B cell (primary cell): ENCODE measurements around the gene PELI2. TPM values are rescaled to one million over a fixed set of nuclear protein-coding genes. Genes with fewer than 3 reads are reported as not detected.

ENCODE experiments used
- ATAC-seq: fragments of 200-7000 bp; cut with Tn5 transposase; one replicate; pipeline ENCODE4 v1.10.0; 2021; ENCODE audit warnings: low read depth, mild to moderate bottlenecking, moderate number of reproducible peaks, moderate library complexity
- CTCF ChIA-PET: fragments of 350-600 bp; sonication (Branson Sonifier 250); formaldehyde crosslinking; loops from one replicate; lab custom pipeline; 2021; ENCODE audit warnings: antibody characterized with exemption, inconsistent platforms; lab: Charles Lee
- POLR2A ChIA-PET: fragments of 350-600 bp; sonication (Branson Sonifier 250); formaldehyde crosslinking; loops from one replicate; lab custom pipeline; 2021; ENCODE audit warnings: antibody characterized with exemption; lab: Charles Lee
- DNase-seq: peaks from one replicate; pipeline ENCODE4 v3.0.0; 2013
- H2AFZ ChIP-seq: 2 replicates; pipeline ENCODE4 v1.6.1; 2012; ENCODE audit warnings: mild to moderate bottlenecking, low read depth, low read length; ENCODE audit not compliant: insufficient read depth, poor library complexity, severe bottlenecking
- H3K27ac ChIP-seq, 2 donors: 1 replicate in 1 of 2; 2 replicates in 1 of 2; pipeline ENCODE4 v1.5.1; 2012 to 2013; ENCODE audit warnings: low read length in 2 of 2, mild to moderate bottlenecking in 2 of 2, moderate library complexity in 1 of 2
- H3K27me3 ChIP-seq, 4 experiments: fragments of 200-600 bp in 1 of 4; sonication (generic) in 1 of 4; replicated peaks in 1 of 4; 1 replicate in 2 of 4; 2 replicates in 2 of 4; pipeline versions ENCODE4 v1.6.1 to v1.7.0; 2013 to 2016; ENCODE audit warnings: low read length in 3 of 4, mild to moderate bottlenecking in 2 of 4, mixed read lengths in 1 of 4, moderate library complexity in 1 of 4; ENCODE audit not compliant: insufficient read depth in 4 of 4, control insufficient read depth in 3 of 4; ENCODE audit errors: control extremely low read depth in 1 of 4
- H3K36me3 ChIP-seq, 2 experiments: replicated peaks in 1 of 2; 1 replicate in 1 of 2; 2 replicates in 1 of 2; pipeline versions ENCODE4 v1.6.1 to v1.7.1; 2013; ENCODE audit warnings: low read length in 1 of 2; ENCODE audit not compliant: insufficient read depth in 2 of 2, control insufficient read depth in 1 of 2; ENCODE audit errors: control extremely low read depth in 1 of 2, extremely low read depth in 1 of 2
- H3K4me1 ChIP-seq, 2 donors: fragments of 200-600 bp in 1 of 2; sonication (generic) in 1 of 2; 1 replicate in 1 of 2; 2 replicates in 1 of 2; pipeline versions ENCODE4 v1.5.1 to v1.6.1; 2013 to 2017; ENCODE audit warnings: low read length in 2 of 2; ENCODE audit not compliant: control insufficient read depth in 2 of 2, insufficient read depth in 2 of 2
- H3K4me2 ChIP-seq: replicated peaks from 2 replicates; pipeline ENCODE3; 2012; ENCODE audit warnings: mild to moderate bottlenecking, low read depth, low read length; ENCODE audit not compliant: poor library complexity, severe bottlenecking
- H3K4me3 ChIP-seq, 5 experiments: fragments of 200-600 bp in 1 of 5; sonication (generic) in 1 of 5; 1 replicate in 3 of 5; 2 replicates in 2 of 5; pipeline versions ENCODE4 v1.5.1 to v1.7.0; 2011 to 2016; ENCODE audit warnings: low read length in 4 of 5, mild to moderate bottlenecking in 4 of 5, low read depth in 2 of 5, control low read depth in 1 of 5, moderate library complexity in 1 of 5; ENCODE audit not compliant: insufficient read depth in 1 of 5; ENCODE audit errors: control extremely low read depth in 1 of 5, extremely low read depth in 1 of 5
- H3K79me2 ChIP-seq: fragments of 200-600 bp; sonication (generic); one replicate; pipeline ENCODE4 v1.6.0; 2016; ENCODE audit warnings: low read length; ENCODE audit not compliant: control insufficient read depth, insufficient read depth
- H3K9ac ChIP-seq: fragments of 200-600 bp; sonication (generic); 2 replicates; pipeline ENCODE4 v1.6.1; 2017; ENCODE audit warnings: mild to moderate bottlenecking, low read length, moderate library complexity
- H3K9me3 ChIP-seq, 3 donors: one replicate each; pipeline versions ENCODE4 v1.6.1 to v1.7.1; 2013; ENCODE audit warnings: low read length in 2 of 3; ENCODE audit not compliant: control insufficient read depth in 2 of 3, insufficient read depth in 1 of 3; ENCODE audit errors: control extremely low read depth in 1 of 3
- H4K20me1 ChIP-seq: 2 replicates; pipeline ENCODE4 v1.6.0; 2012; ENCODE audit warnings: mild to moderate bottlenecking, low read length; ENCODE audit not compliant: insufficient read depth, control insufficient read depth, poor library complexity, severe bottlenecking
- H3K27ac Mint-ChIP-seq: one replicate; pipeline ENCODE4 v1.8.0; 2021; ENCODE audit warnings: mixed read lengths
- H3K27me3 Mint-ChIP-seq: one replicate; pipeline ENCODE4 v1.8.0; 2021; ENCODE audit warnings: mixed read lengths
- H3K4me1 Mint-ChIP-seq: one replicate; pipeline ENCODE4 v1.8.0; 2021; ENCODE audit warnings: mixed read lengths
- H3K4me3 Mint-ChIP-seq: one replicate; pipeline ENCODE4 v1.8.0; 2021; ENCODE audit warnings: mixed read lengths
- H3K9me3 Mint-ChIP-seq: one replicate; pipeline ENCODE4 v1.8.0; 2022; ENCODE audit warnings: mixed read lengths; ENCODE audit not compliant: insufficient read depth
- EZH2 ChIP-seq: IDR thresholded peaks from 2 replicates; pipeline ENCODE4 v1.6.1; 2012; ENCODE audit warnings: borderline replicate concordance, low read depth, mild to moderate bottlenecking, moderate library complexity, low read length; ENCODE audit not compliant: insufficient read depth, poor library complexity, severe bottlenecking
- WGBS: methylation state at CpG from one replicate; pipeline ENCODE4 v1.1.5; 2013; ENCODE audit warnings: missing lambda C conversion rate; ENCODE audit not compliant: insufficient coverage; 5-methylcytosine and 5-hydroxymethylcytosine counted together
- intact Hi-C: fragments of 100-400 bp; cut with micrococcal nuclease; formaldehyde crosslinking; loops from one replicate; pipeline ENCODE4 v1.10.0; 2022
- polyA plus RNA-seq: library from polyadenylated mRNA; depleted of rRNA; stranded (reverse); fragments of >200 nt; gene quantifications from 2 replicates; pipeline ENCODE4 v1.2.3, GENCODE V29; 2012
- total RNA-seq, 2 donors: library from RNA; stranded (reverse); fragments of 120-200 nt in 1 of 2; gene quantifications; 1 replicate in 1 of 2; 2 replicates in 1 of 2; pipeline versions ENCODE4 v1.2.3 to v1.2.4, GENCODE V29; 2013 to 2022
- TF ChIP-seq, protein P1 (sequence below): fragments of 200-600 bp; IDR thresholded peaks from one replicate; pipeline ENCODE4 v1.8.0; 2022; ENCODE audit warnings: antibody characterized with exemption, mild to moderate bottlenecking

The PELI2 gene
- total and polyA plus RNA-seq, 2 donors (not counting 1 experiment from before 2014, with no cell fraction given) = 5.7 to 13.4 TPM

DNA sequence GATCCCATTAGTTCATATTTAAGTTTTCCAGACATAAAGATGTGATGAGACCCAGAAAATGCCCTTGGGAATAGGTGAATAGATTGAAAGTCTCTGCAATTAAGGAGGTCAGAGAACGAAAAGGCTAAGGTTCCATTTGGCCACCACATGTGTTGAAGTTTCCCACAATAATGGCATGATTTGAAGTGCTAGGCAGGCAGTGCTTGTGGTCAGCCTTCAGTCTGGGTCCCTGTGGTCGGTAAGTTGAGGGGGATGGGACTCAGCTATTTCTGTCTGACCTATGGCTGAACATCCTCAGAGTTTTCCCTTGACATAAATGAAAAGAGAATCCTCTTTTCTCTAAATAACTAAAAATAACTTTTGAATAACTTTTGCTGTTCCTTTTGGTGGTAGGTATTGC lies 92.4 kb downstream of the PELI2 start:
- intact Hi-C loops = no loop called here
- H3K4me3 ChIP-seq = no peak overlapping the region
- no peak overlapping the region for H3K4me2 ChIP-seq
- no peak overlapping the region for H3K27ac Mint-ChIP-seq
- no peaks in the 10 kb centered on the region for H3K27me3 ChIP-seq
- H3K27ac ChIP-seq = no peak overlapping the region
- no peak overlapping the region for H2AFZ ChIP-seq
- ChIA-PET POLR2A (no interaction called here), CTCF (no interaction called here)
- no peak for DNase-seq
- peaks cover 8% of the 10 kb centered on the region for H3K27me3 Mint-ChIP-seq
- no peak overlapping the region for H3K4me3 Mint-ChIP-seq
- peaks cover 9% of the 10 kb centered on the region for H3K4me1 Mint-ChIP-seq
- H3K79me2 ChIP-seq = peaks cover 14% of the 10 kb centered on the region
- H3K36me3 ChIP-seq = no peaks in the 10 kb centered on the region
- WGBS = 88% methylated on average over 1 of the region's 2 CpGs
- H4K20me1 ChIP-seq = peaks cover 6% of the 10 kb centered on the region
- H3K4me1 ChIP-seq = peaks cover 0 to 2% of the 10 kb centered on the region in 2 donors
- no peak for ATAC-seq
- H3K9ac ChIP-seq = no peak overlapping the region
- no peaks in the 10 kb centered on the region for H3K9me3 Mint-ChIP-seq
- TF ChIP-seq, protein P1, sequence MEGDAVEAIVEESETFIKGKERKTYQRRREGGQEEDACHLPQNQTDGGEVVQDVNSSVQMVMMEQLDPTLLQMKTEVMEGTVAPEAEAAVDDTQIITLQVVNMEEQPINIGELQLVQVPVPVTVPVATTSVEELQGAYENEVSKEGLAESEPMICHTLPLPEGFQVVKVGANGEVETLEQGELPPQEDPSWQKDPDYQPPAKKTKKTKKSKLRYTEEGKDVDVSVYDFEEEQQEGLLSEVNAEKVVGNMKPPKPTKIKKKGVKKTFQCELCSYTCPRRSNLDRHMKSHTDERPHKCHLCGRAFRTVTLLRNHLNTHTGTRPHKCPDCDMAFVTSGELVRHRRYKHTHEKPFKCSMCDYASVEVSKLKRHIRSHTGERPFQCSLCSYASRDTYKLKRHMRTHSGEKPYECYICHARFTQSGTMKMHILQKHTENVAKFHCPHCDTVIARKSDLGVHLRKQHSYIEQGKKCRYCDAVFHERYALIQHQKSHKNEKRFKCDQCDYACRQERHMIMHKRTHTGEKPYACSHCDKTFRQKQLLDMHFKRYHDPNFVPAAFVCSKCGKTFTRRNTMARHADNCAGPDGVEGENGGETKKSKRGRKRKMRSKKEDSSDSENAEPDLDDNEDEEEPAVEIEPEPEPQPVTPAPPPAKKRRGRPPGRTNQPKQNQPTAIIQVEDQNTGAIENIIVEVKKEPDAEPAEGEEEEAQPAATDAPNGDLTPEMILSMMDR = no peak
- no peak for TF ChIP-seq EZH2
- no peaks in the 10 kb centered on the region for H3K9me3 ChIP-seq

DNA sequence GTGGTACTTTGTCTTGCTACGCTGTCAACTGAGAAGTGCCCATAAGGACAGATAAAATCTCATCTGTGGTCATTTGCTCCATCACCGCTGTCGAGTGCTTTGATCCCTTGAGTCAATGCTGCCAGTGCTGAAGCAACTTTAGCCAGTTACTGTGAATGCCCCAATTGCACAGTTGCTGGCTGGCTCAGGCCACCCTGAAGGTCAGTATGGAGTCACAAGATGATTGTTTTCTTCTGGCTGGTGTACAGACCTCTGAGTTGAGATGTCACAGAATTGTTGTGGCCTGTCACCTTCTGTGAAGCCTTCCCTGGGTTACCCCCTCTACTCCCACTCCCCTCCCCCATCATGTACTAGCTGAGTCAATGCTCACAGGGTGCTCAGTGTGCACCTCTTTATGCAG lies 92.9 kb downstream of the PELI2 start:
- H3K27ac ChIP-seq = no peak overlapping the region
- peaks cover 8% of the 10 kb centered on the region for H3K27me3 Mint-ChIP-seq
- POLR2A ChIA-PET = no interaction called here
- TF ChIP-seq, protein P1 = no peak
- no peak for TF ChIP-seq EZH2
- H3K27ac Mint-ChIP-seq = no peak overlapping the region
- CTCF ChIA-PET = no interaction called here
- no peak overlapping the region for H2AFZ ChIP-seq
- H3K4me3 Mint-ChIP-seq = no peak overlapping the region
- H3K4me2 ChIP-seq = no peak overlapping the region
- ATAC-seq = no peak
- 96% methylated on average over 3 of the region's 3 CpGs for WGBS
- H3K36me3 ChIP-seq = no peaks in the 10 kb centered on the region
- H3K4me1 ChIP-seq = no peaks in the 10 kb centered on the region
- no peak overlapping the region for H3K9ac ChIP-seq
- intact Hi-C loops = no loop called here
- H3K4me3 ChIP-seq = no peak overlapping the region
- H3K79me2 ChIP-seq = peaks cover 14% of the 10 kb centered on the region
- H3K27me3 ChIP-seq = no peaks in the 10 kb centered on the region
- peaks cover 10% of the 10 kb centered on the region for H4K20me1 ChIP-seq
- no peaks in the 10 kb centered on the region for H3K9me3 ChIP-seq
- no peaks in the 10 kb centered on the region for H3K9me3 Mint-ChIP-seq
- DNase-seq = no peak
- peaks cover 10% of the 10 kb centered on the region for H3K4me1 Mint-ChIP-seq
